ENCODE data around the gene LCP2. TPM values are rescaled to one million over a fixed set of nuclear protein-coding genes. Genes with fewer than 3 reads are reported as not detected.

Gene LCP2
- total RNA-seq, 1 donor from 2014 or later = not detected

DNA sequence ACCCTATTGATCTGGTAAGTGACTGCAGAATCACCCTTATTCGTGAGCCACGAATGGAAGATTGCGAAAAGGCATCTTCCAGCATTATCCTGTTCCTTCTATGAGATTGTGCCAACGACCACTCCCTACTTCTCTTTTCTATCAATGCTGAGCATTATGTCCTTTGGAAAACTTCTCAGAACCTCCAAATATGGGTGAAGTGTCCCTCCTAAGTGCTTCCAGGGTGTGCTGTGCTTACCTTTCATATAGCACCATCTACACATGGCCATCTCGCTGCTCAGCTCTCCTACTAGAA is 14.7 kb upstream of the LCP2 start:
- H3K4me3 ChIP-seq (ENCODE audit: low read depth, low read length) = no peak overlapping the region
- no peak for DNase-seq (ENCODE audit: low read depth)
- TF ChIP-seq, protein P1, sequence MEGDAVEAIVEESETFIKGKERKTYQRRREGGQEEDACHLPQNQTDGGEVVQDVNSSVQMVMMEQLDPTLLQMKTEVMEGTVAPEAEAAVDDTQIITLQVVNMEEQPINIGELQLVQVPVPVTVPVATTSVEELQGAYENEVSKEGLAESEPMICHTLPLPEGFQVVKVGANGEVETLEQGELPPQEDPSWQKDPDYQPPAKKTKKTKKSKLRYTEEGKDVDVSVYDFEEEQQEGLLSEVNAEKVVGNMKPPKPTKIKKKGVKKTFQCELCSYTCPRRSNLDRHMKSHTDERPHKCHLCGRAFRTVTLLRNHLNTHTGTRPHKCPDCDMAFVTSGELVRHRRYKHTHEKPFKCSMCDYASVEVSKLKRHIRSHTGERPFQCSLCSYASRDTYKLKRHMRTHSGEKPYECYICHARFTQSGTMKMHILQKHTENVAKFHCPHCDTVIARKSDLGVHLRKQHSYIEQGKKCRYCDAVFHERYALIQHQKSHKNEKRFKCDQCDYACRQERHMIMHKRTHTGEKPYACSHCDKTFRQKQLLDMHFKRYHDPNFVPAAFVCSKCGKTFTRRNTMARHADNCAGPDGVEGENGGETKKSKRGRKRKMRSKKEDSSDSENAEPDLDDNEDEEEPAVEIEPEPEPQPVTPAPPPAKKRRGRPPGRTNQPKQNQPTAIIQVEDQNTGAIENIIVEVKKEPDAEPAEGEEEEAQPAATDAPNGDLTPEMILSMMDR (conservative IDR thresholded peaks at IDR 0.05; ENCODE audit: low read depth, low read length) = no peak

DNA sequence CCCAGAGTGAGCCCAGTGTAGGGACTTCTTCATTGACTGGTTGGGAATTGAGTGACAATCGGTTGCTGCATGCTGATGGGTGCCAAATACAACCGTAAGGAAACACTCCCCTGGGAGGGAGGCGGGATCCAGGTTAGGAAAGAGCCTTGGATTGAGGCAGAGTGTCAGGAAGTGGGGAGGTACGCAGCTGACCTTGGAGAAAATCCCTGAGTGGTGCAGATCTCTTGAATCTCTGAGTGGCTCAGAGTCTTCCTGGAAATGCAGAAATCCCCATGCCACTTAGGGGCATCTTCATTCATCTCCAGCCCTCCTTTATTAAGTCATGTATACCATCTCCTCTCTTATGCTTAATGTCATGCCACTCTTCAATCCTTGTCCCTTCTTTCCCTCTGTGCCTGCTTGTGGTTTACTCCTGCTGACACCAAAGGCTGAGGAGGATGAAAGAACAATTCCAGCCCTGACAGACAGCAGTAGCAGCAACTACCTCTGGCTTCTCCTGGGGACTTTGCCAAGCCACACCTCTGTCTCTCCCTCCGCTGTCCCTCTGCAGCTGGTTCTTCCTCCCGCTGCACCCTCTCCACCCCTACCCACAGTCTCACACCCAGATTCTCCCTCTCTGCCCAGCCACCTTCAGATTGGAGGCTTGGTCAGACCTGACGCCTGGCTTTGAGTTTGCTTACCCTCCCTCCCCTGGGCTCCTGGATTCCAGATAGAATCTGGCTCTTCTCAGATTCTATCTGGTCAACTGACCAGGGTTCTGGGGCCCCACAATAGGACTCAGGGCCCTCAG is 14.1 kb upstream of the LCP2 start:
- H3K4me3 ChIP-seq (ENCODE audit: low read depth, low read length) = no peak overlapping the region
- TF ChIP-seq, protein P1 (conservative IDR thresholded peaks at IDR 0.05; ENCODE audit: low read depth, low read length) = no peak
- DNase-seq (ENCODE audit: low read depth) = no peak

DNA sequence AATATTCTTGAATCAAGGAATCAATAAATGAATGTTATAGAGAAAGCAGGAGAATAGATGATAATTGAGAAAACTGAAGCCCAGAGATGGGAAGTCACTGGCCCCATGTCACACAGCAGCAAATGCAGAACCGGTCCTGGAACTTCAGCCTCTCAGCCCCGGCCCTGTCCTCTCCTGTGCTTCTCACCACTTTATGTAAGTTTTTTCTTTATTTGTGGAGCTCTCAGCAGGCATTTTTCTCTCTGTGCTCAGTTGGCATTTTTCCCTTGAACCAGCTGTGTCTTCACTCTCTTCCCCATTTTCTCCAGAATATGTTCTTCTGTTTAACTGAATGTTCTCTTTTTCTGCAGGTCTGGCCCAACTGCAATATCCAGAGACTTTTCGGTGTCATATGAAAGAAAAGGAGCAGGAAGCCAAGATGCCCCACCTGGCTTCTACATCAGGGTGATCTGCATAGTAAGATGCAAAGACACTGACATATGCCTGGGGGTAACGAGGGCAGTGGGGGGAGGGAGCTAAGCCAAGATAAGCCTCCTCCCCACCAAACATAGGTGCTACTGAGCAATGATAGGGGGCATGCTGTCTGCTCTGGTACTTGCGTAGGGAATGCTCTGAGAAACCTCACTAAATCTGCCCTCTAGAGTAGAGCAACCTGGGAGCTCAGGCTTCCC is 12.8 kb upstream of the LCP2 start:
- no peak for DNase-seq (ENCODE audit: low read depth)
- H3K4me3 ChIP-seq (ENCODE audit: low read depth, low read length) = no peak overlapping the region
- TF ChIP-seq, protein P1 (conservative IDR thresholded peaks at IDR 0.05; ENCODE audit: low read depth, low read length) = no peak

DNA sequence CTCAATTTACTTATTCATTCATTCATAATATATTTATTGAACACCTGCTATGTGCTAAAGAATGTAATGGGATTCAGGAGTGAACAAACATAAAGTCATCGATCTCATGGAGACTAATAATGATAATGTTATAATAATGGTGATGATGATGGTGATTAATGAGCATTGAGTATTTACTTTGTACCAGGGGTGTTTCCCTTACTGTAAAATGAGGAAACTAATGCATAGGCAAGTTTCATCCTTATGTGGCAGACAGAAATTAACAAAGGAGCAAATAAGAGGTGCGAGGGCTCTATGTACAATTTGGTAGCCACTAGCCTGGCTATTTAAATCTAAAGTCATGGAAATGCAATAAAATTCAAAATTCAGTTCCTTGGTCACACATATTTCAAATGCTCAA is 11.1 kb upstream of the LCP2 start:
- no peak for DNase-seq (ENCODE audit: low read depth)
- TF ChIP-seq, protein P1 (conservative IDR thresholded peaks at IDR 0.05; ENCODE audit: low read depth, low read length) = no peak
- H3K4me3 ChIP-seq (ENCODE audit: low read depth, low read length) = no peak overlapping the region

DNA sequence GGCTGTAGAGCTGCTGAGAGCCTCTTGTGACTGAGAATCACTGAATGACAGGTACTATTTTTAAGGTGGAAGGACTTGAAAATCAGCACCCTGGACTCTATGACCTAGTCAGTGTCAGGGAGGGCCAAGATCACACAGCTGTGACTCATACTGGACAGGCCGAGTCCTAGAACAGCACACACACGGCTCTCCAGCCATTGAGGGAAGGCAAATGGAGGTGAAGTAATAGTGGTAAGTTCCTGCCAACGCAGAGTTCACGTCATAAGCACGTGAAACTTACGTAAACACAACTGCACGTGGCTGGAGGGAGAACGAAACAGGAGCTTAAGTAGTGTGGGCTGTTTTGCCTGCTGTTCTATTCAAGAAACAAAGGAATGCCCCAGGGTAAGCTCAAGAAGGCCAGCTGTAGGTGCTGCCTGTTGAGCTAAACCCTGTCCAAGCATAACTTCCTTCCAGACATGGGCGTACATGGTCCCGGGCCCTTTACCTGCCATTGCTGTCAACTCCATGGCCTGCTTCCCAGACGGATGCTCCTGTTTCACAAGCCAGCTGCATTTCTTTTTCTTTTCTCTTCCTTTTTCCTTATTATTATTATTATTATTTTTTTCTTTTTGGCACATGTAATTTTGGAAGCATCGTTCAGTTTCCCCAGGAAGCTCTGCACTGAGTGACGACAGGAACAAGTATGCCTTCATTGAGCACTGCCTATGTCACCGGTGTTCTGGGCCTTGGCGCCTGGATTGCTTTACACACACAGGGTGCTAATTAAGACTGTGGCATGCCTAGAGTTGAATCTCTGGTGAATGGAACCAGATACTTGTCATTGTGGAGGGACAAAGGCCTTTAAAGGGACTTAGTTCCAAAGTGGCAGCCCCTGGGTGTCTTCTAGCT is 10.2 kb upstream of the LCP2 start:
- TF ChIP-seq, protein P1 (conservative IDR thresholded peaks at IDR 0.05; ENCODE audit: low read depth, low read length) = no peak
- no peak overlapping the region for H3K4me3 ChIP-seq (ENCODE audit: low read depth, low read length)
- DNase-seq (ENCODE audit: low read depth) = peak; percentile 53

DNA sequence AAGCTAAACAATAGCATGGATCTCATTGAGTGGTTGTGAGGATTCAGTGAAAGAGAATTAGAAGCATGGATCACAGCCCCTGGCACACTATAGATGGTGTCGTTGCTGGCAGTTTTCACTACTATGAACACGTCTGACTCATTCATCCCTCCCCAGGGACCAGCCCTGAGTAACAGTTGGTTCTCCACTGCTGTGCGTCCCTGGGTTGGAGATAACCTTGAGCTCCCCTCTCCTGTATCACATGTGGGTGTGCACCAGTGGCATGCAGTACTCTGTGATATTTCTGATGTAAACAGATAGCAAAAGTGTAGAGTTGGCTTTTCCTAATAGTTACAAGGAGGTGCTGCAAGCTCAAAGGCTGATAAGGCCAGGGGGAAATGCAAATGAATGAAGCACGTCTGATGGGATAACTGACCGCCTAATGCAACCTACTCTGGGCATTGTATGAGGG is 8.8 kb upstream of the LCP2 start:
- no peak for DNase-seq (ENCODE audit: low read depth)
- TF ChIP-seq, protein P1 (conservative IDR thresholded peaks at IDR 0.05; ENCODE audit: low read depth, low read length) = no peak
- no peak overlapping the region for H3K4me3 ChIP-seq (ENCODE audit: low read depth, low read length)
